ENCODE measurements around the gene CSF1. TPM values are rescaled to one million over a fixed set of nuclear protein-coding genes. Genes with fewer than 3 reads are reported as not detected.

The CSF1 gene
- total and polyA plus RNA-seq, 9 donors = 13.1 to 57.6 (median 44.3) TPM

DNA sequence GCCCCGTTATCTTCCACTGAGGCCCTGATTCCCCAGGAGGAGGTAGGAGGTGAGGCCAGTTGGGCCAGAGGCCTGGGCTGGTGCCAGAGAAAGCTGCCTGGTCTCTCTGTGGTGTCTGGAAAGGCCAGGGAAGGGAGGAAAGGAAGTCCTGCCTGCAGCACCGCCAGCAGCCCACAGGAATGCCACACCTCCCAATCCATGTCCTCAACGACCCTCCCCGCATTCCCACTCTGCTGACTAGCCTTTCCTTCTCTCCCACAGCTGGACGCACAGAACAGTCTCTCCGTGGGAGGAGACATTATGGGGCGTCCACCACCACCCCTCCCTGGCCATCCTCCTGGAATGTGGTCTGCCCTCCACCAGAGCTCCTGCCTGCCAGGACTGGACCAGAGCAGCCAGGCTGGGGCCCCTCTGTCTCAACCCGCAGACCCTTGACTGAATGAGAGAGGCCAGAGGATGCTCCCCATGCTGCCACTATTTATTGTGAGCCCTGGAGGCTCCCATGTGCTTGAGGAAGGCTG is 18.0 kb downstream of the CSF1 start:
- intact Hi-C loops (cut with DNase I) = loop anchor here in 3 of 4 donors (5.0 to 10.0 kb wide), 4 partner anchors 51 to 136 kb away; partner anchors contain the start of gene AHCYL1 (in 2 of the 3)
- Histone ChIP-seq H3K36me3 (no peaks in the 10 kb centered on the region), H3K4me3 (no peak overlapping the region), H3K27me3 (no peaks in the 10 kb centered on the region), H3K27ac (peak overlapping the region; percentile 65 to 69), H3K4me1 (ENCODE audit: insufficient read depth) (peaks cover 33% of the 10 kb centered on the region), H3K9me3 (no peaks in the 10 kb centered on the region)
- TF ChIP-seq POLR2A (IDR thresholded peaks at IDR 0.05) (no peak), EP300 (IDR thresholded peaks at IDR 0.05) (no peak), CTCF (IDR thresholded peaks at IDR 0.05) (no peak)
- WGBS, 3 donors = 7 to 9% (median 9%) methylated on average over 8 of the region's 8 CpGs
- DNase-seq = peak; percentile 75 to 90 (median 80)

- no peak for DNase-seq
- TF ChIP-seq EP300 (IDR thresholded peaks at IDR 0.05) = no peak
- no peak for TF ChIP-seq CTCF (IDR thresholded peaks at IDR 0.05)
- no peak for TF ChIP-seq POLR2A (IDR thresholded peaks at IDR 0.05)
- Histone ChIP-seq H3K27me3 (no peaks in the 10 kb centered on the region), H3K4me1 (ENCODE audit: insufficient read depth) (peaks cover 33% of the 10 kb centered on the region), H3K27ac (peak overlapping the region; percentile 38 to 69), H3K9me3 (no peaks in the 10 kb centered on the region), H3K36me3 (no peaks in the 10 kb centered on the region), H3K4me3 (no peak overlapping the region)
- 80 to 81% (median 80%) methylated on average over 11 of the region's 11 CpGs for WGBS, 3 donors
- intact Hi-C loops (cut with DNase I) = loop anchor here in 3 of 4 donors (5.0 to 10.0 kb wide), 4 partner anchors 52 to 137 kb away; partner anchors contain the start of gene AHCYL1 (in 2 of the 3)
Observed at GRCh38 chr1:109929170-109929569, 18.5 kb downstream of the CSF1 start.

DNA sequence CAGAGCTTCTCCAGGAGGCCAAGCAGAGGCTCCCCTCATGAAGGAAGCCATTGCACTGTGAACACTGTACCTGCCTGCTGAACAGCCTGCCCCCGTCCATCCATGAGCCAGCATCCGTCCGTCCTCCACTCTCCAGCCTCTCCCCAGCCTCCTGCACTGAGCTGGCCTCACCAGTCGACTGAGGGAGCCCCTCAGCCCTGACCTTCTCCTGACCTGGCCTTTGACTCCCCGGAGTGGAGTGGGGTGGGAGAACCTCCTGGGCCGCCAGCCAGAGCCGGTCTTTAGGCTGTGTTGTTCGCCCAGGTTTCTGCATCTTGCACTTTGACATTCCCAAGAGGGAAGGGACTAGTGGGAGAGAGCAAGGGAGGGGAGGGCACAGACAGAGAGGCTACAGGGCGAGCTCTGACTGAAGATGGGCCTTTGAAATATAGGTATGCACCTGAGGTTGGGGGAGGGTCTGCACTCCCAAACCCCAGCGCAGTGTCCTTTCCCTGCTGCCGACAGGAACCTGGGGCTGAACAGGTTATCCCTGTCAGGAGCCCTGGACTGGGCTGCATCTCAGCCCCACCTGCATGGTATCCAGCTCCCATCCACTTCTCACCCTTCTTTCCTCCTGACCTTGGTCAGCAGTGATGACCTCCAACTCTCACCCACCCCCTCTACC is 19.1 kb downstream of the CSF1 start:
- peak in 3 of 5 donors; percentile 40 to 67 (median 51) for DNase-seq
- peaks cover 33% of the 10 kb centered on the region for H3K4me1 ChIP-seq (ENCODE audit: insufficient read depth)
- H3K9me3 ChIP-seq = no peaks in the 10 kb centered on the region
- no peaks in the 10 kb centered on the region for H3K27me3 ChIP-seq
- no peak for TF ChIP-seq POLR2A (IDR thresholded peaks at IDR 0.05)
- TF ChIP-seq EP300 (IDR thresholded peaks at IDR 0.05) = no peak
- TF ChIP-seq CTCF (IDR thresholded peaks at IDR 0.05) = no peak
- H3K4me3 ChIP-seq = no peak overlapping the region
- H3K36me3 ChIP-seq = no peaks in the 10 kb centered on the region
- WGBS, 3 donors = 55 to 64% (median 56%) methylated on average over 11 of the region's 11 CpGs
- peak overlapping the region; percentile 38 to 62 for H3K27ac ChIP-seq
- intact Hi-C loops (cut with DNase I) = loop anchor here in 3 of 4 donors (5.0 to 10.0 kb wide), 4 partner anchors 52 to 137 kb away; partner anchors contain the start of gene AHCYL1 (in 2 of the 3)

- TF ChIP-seq EP300 (IDR thresholded peaks at IDR 0.05) = no peak
- Histone ChIP-seq H3K27me3 (no peaks in the 10 kb centered on the region), H3K36me3 (no peaks in the 10 kb centered on the region), H3K27ac (peak overlapping the region; percentile 38 to 62), H3K4me3 (no peak overlapping the region), H3K9me3 (no peaks in the 10 kb centered on the region), H3K4me1 (ENCODE audit: insufficient read depth) (peaks cover 37% of the 10 kb centered on the region)
- WGBS, 3 donors = 84 to 89% (median 85%) methylated on average over 9 of the region's 9 CpGs
- intact Hi-C loops (cut with DNase I) = no loop called here
- DNase-seq = peak in 1 of 5 donors; percentile 21
Observed at GRCh38 chr1:109930252-109930993, 19.8 kb downstream of the CSF1 start.

All from ovary (tissue), 9 donors.